Muscle of back (tissue), 10 donors: ENCODE data around the gene TGOLN2. TPM values are rescaled to one million over a fixed set of nuclear protein-coding genes. Genes with fewer than 3 reads are reported as not detected.

ENCODE experiments used
- polyA plus RNA-seq, 10 donors: library from polyadenylated mRNA; unstranded; fragments of 120-200 nt; gene quantifications; one replicate each; pipeline ENCODE4 v1.2.1, GENCODE V29; 2013; ENCODE audit not compliant: insufficient read length in 10 of 10

TGOLN2 gene
- polyA plus RNA-seq, 10 donors = 52.2 to 75.0 (median 67.5) TPM

Other genes starting within 250 kb of the TGOLN2 start
- 10 to 100 TPM; 31.2 to 48.0 (median 36.8) TPM for gene TCF7L1, start 194.6 kb downstream of the TGOLN2 start, polyA plus RNA-seq
- gene RETSAT, start 26.5 kb upstream of the TGOLN2 start, polyA plus RNA-seq = 10 to 100 TPM; 12.1 to 17.8 (median 15.5) TPM
- 10 to 100 TPM; 11.1 to 21.3 (median 13.8) TPM for gene ELMOD3, start 26.8 kb upstream of the TGOLN2 start, polyA plus RNA-seq
- gene CAPG, start 82.4 kb upstream of the TGOLN2 start, polyA plus RNA-seq = 10 to 100 TPM in 9 of 10 donors, 1 to 10 TPM in 1; 8.1 to 48.6 (median 20.4) TPM
- 1 to 10 TPM in 1 of 10 donors, under 1 TPM in 9; 0.21 to 1.2 (median 0.65) TPM for gene SH2D6, start 90.7 kb upstream of the TGOLN2 start, polyA plus RNA-seq
- 100 to 1,000 TPM; 153 to 268 (median 198) TPM for gene MAT2A, start 211.2 kb upstream of the TGOLN2 start, polyA plus RNA-seq
- 10 to 100 TPM; 20.0 to 26.3 (median 23.5) TPM for gene GGCX, start 233.5 kb upstream of the TGOLN2 start, polyA plus RNA-seq
- 10 to 100 TPM in 9 of 10 donors, 1 to 10 TPM in 1; 8.0 to 18.6 (median 13.2) TPM for gene VAMP8, start 249.6 kb upstream of the TGOLN2 start, polyA plus RNA-seq